T47D (cell line): ENCODE data around the gene RHEB.
A peak's percentile ranks its signal among the peaks of the same experiment; 100 is the strongest.

ENCODE experiments used
- DNase-seq, 2 experiments: peaks; one replicate each; pipeline versions ENCODE4 v3.0.0 to v3.0.0-alpha.2; 2011 to 2012; ENCODE audit warnings: low read depth in 1 of 2, low spot score in 1 of 2
- JUND ChIP-seq: IDR thresholded peaks from 2 replicates; pipeline ENCODE4 v1.6.1; 2012; ENCODE audit warnings: low read depth
- in situ Hi-C: cut with HindIII; loops from 2 replicates; pipeline ENCODE4 v1.10.0; 2016; ENCODE audit warnings: low sequenced_read_pairs, low pct_unique_long_range_greater_than_20kb

RHEB gene

GRCh38 chr7:151519765-151520418, at the start of gene RHEB:
TSS of gene RHEB (minus strand) at chr7:151519895. CDS start at chr7:151519511, 384 bp downstream.
- in situ Hi-C loops, result no loop called here
- no peak for TF ChIP-seq JUND
- peak; percentile 87 to 99 for DNase-seq

- in situ Hi-C loops, result no loop called here
- peak; percentile 15 to 45 for DNase-seq
- TF ChIP-seq JUND, result no peak
Measured at GRCh38 chr7:151566897-151567320, 47.2 kb upstream of the RHEB start.

- TF ChIP-seq JUND, result no peak
- in situ Hi-C loops, result no loop called here
- DNase-seq, result no peak
Measured at GRCh38 chr7:151565541-151565940, 45.8 kb upstream of the RHEB start.

- DNase-seq, result no peak
- TF ChIP-seq JUND, result no peak
- in situ Hi-C loops, result no loop called here
Measured at GRCh38 chr7:151560243-151560642, 40.5 kb upstream of the RHEB start.

- no peak for TF ChIP-seq JUND
- no peak for DNase-seq
- in situ Hi-C loops, result no loop called here
Measured at GRCh38 chr7:151559557-151560183, 40.0 kb upstream of the RHEB start.

- TF ChIP-seq JUND, result no peak
- no peak for DNase-seq
Measured at GRCh38 chr7:151558575-151558974, 38.9 kb upstream of the RHEB start.

GRCh38 chr7:151556592-151556991, 36.9 kb upstream of the RHEB start:
- in situ Hi-C loops, result no loop called here
- no peak for DNase-seq
- no peak for TF ChIP-seq JUND

More at GRCh38 chr7:151558575-151558974, 38.9 kb upstream of the RHEB start:
- in situ Hi-C loops, result no loop called here

- TF ChIP-seq JUND, result no peak
- in situ Hi-C loops, result no loop called here
- DNase-seq, result no peak
Measured at GRCh38 chr7:151553356-151553755, 33.7 kb upstream of the RHEB start.

- no peak for TF ChIP-seq JUND
- in situ Hi-C loops, result no loop called here
- peak; percentile 69 to 87 for DNase-seq
Measured at GRCh38 chr7:151552352-151553028, 32.8 kb upstream of the RHEB start.

- DNase-seq, result no peak
- in situ Hi-C loops, result no loop called here
- TF ChIP-seq JUND, result no peak
Measured at GRCh38 chr7:151551820-151552219, 32.1 kb upstream of the RHEB start.

- DNase-seq, result no peak
- in situ Hi-C loops, result no loop called here
- TF ChIP-seq JUND, result no peak
Measured at GRCh38 chr7:151550656-151551286, 31.1 kb upstream of the RHEB start.

GRCh38 chr7:151549644-151550043, 29.9 kb upstream of the RHEB start:
- no peak for DNase-seq
- in situ Hi-C loops, result no loop called here
- TF ChIP-seq JUND, result no peak

- TF ChIP-seq JUND, result no peak
Measured at GRCh38 chr7:151549083-151549482, 29.4 kb upstream of the RHEB start.

More at GRCh38 chr7:151549083-151549482, 29.4 kb upstream of the RHEB start:
- no peak for DNase-seq
- in situ Hi-C loops, result no loop called here
